ENCODE data around the gene RABL6. TPM values are rescaled to one million over a fixed set of nuclear protein-coding genes. Genes with fewer than 3 reads are reported as not detected.
"Not testable (repeated sequence)": the region's sequence is repeated elsewhere in the genome, so short reads cannot be mapped to it uniquely, and the experiment has no call there.

RABL6 gene
- total RNA-seq, 2 experiments from 2014 or later: 83.4 to 85.3 TPM

DNA sequence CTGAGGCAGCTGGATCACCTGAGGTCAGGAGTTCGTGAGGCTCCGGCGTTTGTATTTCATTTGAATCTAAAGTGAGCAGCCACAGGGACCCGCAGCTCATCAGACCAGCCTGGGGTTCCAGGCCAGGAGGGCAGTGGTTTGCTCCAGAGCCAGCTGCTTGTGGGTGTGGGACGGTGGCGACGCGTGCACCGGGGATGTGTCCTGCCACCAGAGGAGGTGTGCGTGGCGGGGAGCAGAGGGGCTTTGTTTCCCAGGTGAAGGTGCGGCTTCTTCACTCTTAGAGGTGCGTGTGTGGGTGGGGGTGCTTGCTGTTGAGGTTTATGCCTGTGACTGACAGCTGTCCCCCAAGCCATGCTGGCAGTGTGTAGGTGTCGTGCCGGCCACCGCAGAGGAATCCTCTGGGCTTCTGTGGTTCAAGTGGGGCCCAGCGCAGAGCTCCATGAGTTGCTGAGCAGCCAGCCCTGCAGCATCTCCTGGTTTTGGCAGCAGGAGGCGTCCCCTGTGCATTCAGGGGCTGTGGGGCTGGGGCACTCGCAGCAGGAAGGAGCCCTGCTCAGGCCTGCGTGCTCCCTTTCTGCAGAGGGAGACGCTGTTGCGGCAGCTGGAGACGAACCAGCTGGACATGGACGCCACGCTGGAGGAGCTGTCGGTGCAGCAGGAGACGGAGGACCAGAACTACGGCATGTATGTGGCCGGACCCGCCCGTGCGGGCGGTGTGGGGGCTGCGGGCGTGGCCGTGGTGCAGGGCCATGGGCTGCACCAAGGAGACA, 27.6 kb downstream of the RABL6 start:
- H3K4me1 Mint-ChIP-seq (ENCODE audit: low read depth): peaks cover 3% of the 10 kb centered on the region
- no peak overlapping the region for H3K27ac Mint-ChIP-seq
- H3K36me3 Mint-ChIP-seq: peaks cover 9% of the 10 kb centered on the region
- ChIA-PET CTCF (no interaction called here), POLR2A (interaction anchor here (0.6 to 0.9 kb wide), 2 partner anchors 20 to 40 kb away, joined by 4 read pairs; no protein-coding TSS in a partner anchor)
- H3K27me3 Mint-ChIP-seq: no peaks in the 10 kb centered on the region
- no peak for DNase-seq
- intact Hi-C loops (cut with micrococcal nuclease): no loop called here
- H3K4me3 Mint-ChIP-seq: no peak overlapping the region
- no peaks in the 10 kb centered on the region for H3K9me3 Mint-ChIP-seq

DNA sequence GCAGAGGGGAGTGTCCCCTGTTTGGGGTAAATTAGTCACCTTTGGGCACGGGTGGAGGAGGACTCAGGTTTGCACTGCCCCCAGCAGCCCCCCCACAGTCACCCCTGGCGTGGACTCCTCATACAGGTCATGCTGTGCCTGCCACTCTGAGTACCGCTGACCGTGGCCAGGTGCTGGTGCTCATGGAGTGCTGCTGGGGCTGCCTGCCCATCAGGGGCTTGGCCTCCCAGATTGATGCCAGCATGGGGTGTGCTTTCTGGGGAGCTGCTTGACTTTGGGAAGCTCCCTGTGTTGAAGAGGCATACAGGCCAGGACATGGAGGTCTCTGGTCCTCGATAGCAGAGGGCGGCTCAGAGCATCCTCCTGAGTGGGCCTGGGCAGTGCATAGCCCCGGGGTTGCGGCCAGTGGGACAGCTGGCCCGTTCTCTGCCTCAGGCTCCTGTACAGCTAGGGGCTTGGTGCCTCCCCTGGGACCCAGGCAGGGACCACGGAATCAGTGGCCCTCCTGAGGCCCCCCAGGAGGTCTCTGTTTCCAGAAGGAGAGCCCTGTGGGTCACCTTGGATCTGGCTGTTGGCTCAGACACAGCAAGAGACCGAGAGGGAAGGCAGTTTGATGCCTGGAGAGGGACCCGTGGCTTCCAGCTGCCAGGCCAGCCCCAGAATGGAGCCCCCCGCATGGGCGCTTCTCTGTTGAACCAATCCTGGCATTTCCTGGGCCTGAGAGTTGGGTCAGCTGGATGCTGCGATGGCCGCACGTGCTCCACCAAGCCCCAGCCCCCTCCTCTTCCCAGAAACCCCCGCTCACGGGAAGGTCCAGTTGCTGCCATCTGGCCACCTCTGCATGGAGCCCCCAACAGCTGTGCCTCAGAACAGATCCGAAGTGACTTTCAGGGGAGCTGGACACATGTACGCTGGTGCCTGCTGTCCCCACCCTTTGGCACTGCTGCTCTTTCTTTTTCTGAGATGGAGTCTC, 28.5 kb downstream of the RABL6 start:
- ChIA-PET CTCF (no interaction called here), POLR2A (interaction anchor here (0.6 kb wide), 1 partner anchor 39 kb away, joined by 4 read pairs; no protein-coding TSS in a partner anchor)
- Mint-ChIP-seq H3K27me3 (no peaks in the 10 kb centered on the region), H3K36me3 (peaks cover 5% of the 10 kb centered on the region), H3K4me1 (ENCODE audit: low read depth) (peaks cover 3% of the 10 kb centered on the region), H3K9me3 (no peaks in the 10 kb centered on the region), H3K27ac (no peak overlapping the region), H3K4me3 (no peak overlapping the region)
- intact Hi-C loops (cut with micrococcal nuclease): no loop called here
- no peak for DNase-seq

GRCh38 chr9:136837146-136837855, 29.6 kb downstream of the RABL6 start:
- ChIA-PET CTCF (no interaction called here), POLR2A (no interaction called here)
- no peak overlapping the region for H3K4me3 Mint-ChIP-seq
- H3K4me1 Mint-ChIP-seq (ENCODE audit: low read depth): peaks cover 9% of the 10 kb centered on the region
- H3K27me3 Mint-ChIP-seq: no peaks in the 10 kb centered on the region
- peaks cover 5% of the 10 kb centered on the region for H3K36me3 Mint-ChIP-seq
- no peaks in the 10 kb centered on the region for H3K9me3 Mint-ChIP-seq
- DNase-seq: no peak
- intact Hi-C loops (cut with micrococcal nuclease): no loop called here
- no peak overlapping the region for H3K27ac Mint-ChIP-seq

DNA sequence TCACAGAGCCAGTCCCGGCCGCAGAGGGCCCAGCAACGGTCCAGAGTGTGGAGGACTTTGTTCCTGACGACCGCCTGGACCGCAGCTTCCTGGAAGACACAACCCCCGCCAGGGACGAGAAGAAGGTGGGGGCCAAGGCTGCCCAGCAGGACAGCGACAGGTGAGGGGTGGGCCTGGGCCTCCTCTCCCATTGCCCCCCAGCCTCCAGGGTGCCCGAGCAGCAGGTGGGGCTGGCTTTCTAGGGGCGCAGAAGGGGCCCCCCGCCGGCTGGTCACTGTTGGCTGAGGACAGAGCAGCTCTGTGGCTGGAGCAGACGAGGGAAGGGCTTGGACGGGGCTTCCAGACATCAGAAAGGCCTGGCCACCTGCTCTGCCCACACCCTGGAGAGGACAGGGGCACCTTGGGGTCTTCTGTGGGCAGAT, 30.1 kb downstream of the RABL6 start:
- POLR2A ChIA-PET; H3K36me3 Mint-ChIP-seq; H3K27me3 Mint-ChIP-seq; H3K4me3 Mint-ChIP-seq; H3K9me3 Mint-ChIP-seq; H3K27ac Mint-ChIP-seq; CTCF ChIA-PET; intact Hi-C loops (cut with micrococcal nuclease); DNase-seq: not testable (repeated sequence)
- H3K4me1 Mint-ChIP-seq (ENCODE audit: low read depth): peaks cover 10% of the 10 kb centered on the region

- ChIA-PET CTCF (no interaction called here), POLR2A (no interaction called here)
- Mint-ChIP-seq H3K27me3 (no peaks in the 10 kb centered on the region), H3K4me3 (no peak overlapping the region), H3K36me3 (peaks cover 5% of the 10 kb centered on the region), H3K4me1 (ENCODE audit: low read depth) (peaks cover 13% of the 10 kb centered on the region), H3K9me3 (no peaks in the 10 kb centered on the region), H3K27ac (no peak overlapping the region)
- no peak for DNase-seq
- intact Hi-C loops (cut with micrococcal nuclease): no loop called here
Measured at GRCh38 chr9:136838314-136839228, 30.8 kb downstream of the RABL6 start.

- Mint-ChIP-seq H3K9me3 (no peaks in the 10 kb centered on the region), H3K4me3 (no peak overlapping the region), H3K36me3 (peaks cover 5% of the 10 kb centered on the region), H3K27ac (no peak overlapping the region), H3K27me3 (no peaks in the 10 kb centered on the region), H3K4me1 (ENCODE audit: low read depth) (peaks cover 15% of the 10 kb centered on the region)
- intact Hi-C loops (cut with micrococcal nuclease): loop anchor here (5.0 kb wide), 1 partner anchor 32 kb away; the partner anchor contains the start of gene RABL6
- no peak for DNase-seq
- CTCF ChIA-PET: interaction anchor here (0.7 kb wide), 1 partner anchor 9 kb away, joined by 3 read pairs; no protein-coding TSS in a partner anchor
- POLR2A ChIA-PET: interaction anchor here (0.6 kb wide), 2 partner anchors 231 to 237 kb away, joined by 3 to 6 read pairs; partner anchors contain the start of gene SAPCD2
Measured at GRCh38 chr9:136839229-136840139, 31.7 kb downstream of the RABL6 start.

DNA sequence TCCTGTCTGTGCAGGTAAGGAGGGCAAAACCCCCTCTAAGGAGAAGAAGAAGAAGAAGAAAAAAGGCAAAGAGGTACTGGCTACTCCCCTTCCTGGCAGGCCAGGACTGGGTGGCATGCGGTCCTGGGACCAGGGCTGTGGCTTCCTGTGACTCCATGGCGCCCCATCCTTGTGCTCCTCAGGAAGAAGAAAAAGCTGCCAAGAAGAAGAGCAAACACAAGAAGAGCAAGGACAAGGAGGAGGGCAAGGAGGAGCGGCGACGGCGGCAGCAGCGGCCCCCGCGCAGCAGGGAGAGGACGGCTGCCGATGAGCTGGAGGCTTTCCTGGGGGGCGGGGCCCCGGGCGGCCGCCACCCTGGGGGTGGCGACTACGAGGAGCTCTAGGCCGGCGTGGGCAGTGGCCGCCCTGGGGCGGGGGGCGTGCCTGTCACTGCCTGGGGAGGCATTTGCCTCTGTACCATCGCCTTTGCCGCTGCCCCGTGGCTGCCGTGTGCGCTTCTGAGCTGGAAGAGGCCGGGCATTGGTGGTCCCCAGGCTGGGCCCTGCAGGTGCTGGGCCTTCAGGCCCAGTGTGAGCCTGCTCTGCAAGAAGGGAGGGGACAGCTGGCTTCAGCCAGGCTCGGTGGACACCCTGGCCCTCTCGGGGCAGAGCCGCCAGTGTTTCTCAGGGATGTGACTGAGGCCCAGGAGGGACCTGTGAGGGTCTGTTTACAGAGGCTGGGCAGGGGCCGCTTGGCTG, 32.6 kb downstream of the RABL6 start:
- ChIA-PET CTCF (interaction anchor here (0.7 to 1.7 kb wide), 2 partner anchors 8 to 48 kb away, joined by 3 to 7 read pairs; no protein-coding TSS in a partner anchor), POLR2A (interaction anchor here (0.6 kb wide), 1 partner anchor 236 kb away, joined by 3 read pairs; no protein-coding TSS in a partner anchor)
- no peaks in the 10 kb centered on the region for H3K9me3 Mint-ChIP-seq
- peaks cover 15% of the 10 kb centered on the region for H3K4me1 Mint-ChIP-seq (ENCODE audit: low read depth)
- DNase-seq: no peak
- H3K27ac Mint-ChIP-seq: no peak overlapping the region
- no peak overlapping the region for H3K4me3 Mint-ChIP-seq
- intact Hi-C loops (cut with micrococcal nuclease): loop anchor here (5.0 kb wide), 1 partner anchor 33 kb away; the partner anchor contains the start of gene RABL6
- peaks cover 2% of the 10 kb centered on the region for H3K27me3 Mint-ChIP-seq
- peaks cover 5% of the 10 kb centered on the region for H3K36me3 Mint-ChIP-seq

DNA sequence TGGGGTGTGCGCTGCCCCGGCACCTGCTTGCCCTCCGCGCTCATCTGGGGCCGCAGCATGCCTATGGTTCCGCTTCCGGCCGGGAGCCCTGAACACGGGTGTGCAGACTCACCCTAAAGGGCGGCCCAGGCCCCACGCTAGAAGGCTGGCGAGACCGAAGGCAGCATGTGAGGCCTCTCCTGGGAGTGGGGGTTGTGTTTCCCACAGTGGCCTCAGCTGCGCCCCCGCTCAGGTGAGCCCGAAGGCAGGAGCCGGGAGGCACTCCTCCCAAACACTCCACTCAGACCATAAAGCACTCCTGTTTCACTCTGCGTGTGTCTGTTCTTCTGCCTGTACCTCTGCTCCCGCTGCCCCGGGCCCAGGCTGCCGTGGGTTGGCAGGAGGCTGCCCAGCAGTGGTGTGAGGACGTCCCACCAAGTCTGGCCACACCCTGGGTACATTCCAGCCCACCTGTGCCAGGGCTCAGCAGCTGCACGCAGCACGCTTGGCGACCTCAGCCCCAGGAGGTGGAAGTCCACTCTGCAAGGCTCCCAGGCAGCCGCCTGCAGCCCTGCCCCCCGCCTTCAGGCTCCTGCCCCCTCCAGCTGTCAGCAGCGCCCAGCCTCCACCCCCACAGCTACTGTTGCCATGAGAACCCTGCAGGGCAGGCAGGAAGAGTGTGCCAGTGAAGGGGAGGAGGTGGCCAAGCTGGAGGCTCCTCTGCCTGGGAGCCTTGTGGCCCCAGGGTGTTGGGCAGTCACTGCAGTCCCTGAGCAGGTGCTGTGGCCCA, 33.3 kb downstream of the RABL6 start:
- intact Hi-C loops (cut with micrococcal nuclease): loop anchor here (5.0 kb wide), 1 partner anchor 34 kb away; the partner anchor contains the start of gene RABL6
- CTCF ChIA-PET: interaction anchor here (0.7 to 4.3 kb wide), 11 partner anchors 9 to 206 kb away, joined by 3 to 56 read pairs (median 8); partner anchors contain the start of genes ABCA2, C8G, FBXW5 and FUT7
- no peak overlapping the region for H3K27ac Mint-ChIP-seq
- peaks cover 5% of the 10 kb centered on the region for H3K27me3 Mint-ChIP-seq
- POLR2A ChIA-PET: no interaction called here
- no peaks in the 10 kb centered on the region for H3K9me3 Mint-ChIP-seq
- no peak overlapping the region for H3K4me3 Mint-ChIP-seq
- H3K4me1 Mint-ChIP-seq (ENCODE audit: low read depth): peaks cover 15% of the 10 kb centered on the region
- no peak for DNase-seq
- H3K36me3 Mint-ChIP-seq: peaks cover 5% of the 10 kb centered on the region

Data from activated CD4-positive, alpha-beta memory T cell treated with anti-CD3 and anti-CD28 coated beads for 36 hours (primary cell).